GM12865 (cell line): ENCODE results near the gene ADGRD1.

ENCODE experiments used
- DNase-seq: peaks from one replicate; pipeline ENCODE4 v3.0.0; 2010; ENCODE audit warnings: low read depth
- H3K4me3 ChIP-seq: 2 replicates; pipeline ENCODE4 v1.5.1; 2011; ENCODE audit warnings: mild to moderate bottlenecking, low read depth, low read length, control low read depth
- TF ChIP-seq, protein P1 (sequence below): IDR thresholded peaks from 2 replicates; pipeline ENCODE4 v1.5.1; 2011; ENCODE audit warnings: low read length, control low read depth, low read depth, inconsistent platforms; ENCODE audit not compliant: insufficient read depth; ENCODE audit errors: missing control alignments

The ADGRD1 gene

DNA sequence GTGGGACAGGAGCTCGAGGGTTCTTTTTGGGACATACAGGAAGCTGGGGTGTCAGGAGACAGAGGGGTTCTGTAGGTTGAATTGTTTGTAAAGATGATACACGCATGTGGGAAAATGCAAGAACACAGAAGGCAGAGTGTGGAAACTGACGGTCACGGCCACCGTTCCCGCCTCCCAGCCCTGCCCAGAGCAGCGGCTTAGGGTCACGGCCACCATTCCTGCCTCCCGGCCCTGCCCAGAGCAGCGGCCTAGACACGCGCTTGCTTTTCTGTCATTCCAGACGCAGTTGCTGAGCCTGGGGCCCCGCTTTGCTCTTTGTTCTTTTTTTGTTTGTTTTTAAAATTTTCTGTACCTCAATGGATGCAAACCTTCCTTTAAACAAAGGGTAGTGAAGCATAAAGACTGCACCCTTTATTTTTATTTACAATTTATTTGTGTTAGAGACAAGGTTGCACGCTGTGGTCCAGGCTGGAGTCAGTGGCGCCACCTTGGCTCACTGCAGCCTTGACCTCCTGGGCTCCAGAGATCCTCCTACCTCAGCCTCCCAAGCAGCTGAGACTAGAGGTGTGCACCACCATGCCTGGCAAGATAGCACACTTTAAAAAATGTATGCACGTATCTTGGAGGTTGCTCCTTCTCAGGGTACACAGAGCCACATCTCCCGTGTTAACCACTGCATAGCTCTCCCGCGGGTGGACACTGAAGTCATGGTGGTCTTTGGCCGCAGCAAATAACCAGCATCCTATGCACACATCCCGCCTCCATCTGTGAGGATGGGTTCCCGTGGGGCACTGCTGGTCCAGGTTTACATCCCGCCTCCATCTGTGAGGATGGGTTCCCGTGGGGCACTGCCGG, 142.3 kb downstream of the ADGRD1 start:
- no peak for DNase-seq
- no peak overlapping the region for H3K4me3 ChIP-seq
- TF ChIP-seq, protein P1, sequence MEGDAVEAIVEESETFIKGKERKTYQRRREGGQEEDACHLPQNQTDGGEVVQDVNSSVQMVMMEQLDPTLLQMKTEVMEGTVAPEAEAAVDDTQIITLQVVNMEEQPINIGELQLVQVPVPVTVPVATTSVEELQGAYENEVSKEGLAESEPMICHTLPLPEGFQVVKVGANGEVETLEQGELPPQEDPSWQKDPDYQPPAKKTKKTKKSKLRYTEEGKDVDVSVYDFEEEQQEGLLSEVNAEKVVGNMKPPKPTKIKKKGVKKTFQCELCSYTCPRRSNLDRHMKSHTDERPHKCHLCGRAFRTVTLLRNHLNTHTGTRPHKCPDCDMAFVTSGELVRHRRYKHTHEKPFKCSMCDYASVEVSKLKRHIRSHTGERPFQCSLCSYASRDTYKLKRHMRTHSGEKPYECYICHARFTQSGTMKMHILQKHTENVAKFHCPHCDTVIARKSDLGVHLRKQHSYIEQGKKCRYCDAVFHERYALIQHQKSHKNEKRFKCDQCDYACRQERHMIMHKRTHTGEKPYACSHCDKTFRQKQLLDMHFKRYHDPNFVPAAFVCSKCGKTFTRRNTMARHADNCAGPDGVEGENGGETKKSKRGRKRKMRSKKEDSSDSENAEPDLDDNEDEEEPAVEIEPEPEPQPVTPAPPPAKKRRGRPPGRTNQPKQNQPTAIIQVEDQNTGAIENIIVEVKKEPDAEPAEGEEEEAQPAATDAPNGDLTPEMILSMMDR, result no peak

DNA sequence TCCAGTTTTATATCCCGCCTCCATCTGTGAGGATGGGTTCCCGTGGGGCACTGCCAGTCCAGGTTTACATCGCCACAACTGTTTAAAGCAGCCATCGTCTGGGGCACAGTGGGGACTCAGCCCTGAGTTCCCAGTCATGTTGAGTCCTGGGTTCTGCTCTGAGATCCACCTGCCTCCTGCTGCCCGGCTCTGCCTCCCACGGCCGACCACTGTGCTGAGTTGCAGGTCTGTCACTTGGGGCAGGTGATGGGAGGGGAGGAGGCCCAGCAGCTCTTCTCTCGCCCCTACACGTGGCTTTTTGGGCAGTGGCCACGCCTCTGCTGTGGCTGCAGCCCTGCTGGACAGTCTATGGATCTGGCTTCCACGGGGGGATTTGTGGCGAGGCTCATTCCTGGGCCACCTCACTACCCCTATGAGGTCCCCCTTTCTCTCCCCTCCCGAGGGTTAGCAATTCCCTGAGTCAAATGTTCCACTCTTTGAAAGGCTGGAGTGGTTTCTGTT, 143.0 kb downstream of the ADGRD1 start:
- H3K4me3 ChIP-seq, result no peak overlapping the region
- TF ChIP-seq, protein P1, result no peak
- DNase-seq, result no peak

DNA sequence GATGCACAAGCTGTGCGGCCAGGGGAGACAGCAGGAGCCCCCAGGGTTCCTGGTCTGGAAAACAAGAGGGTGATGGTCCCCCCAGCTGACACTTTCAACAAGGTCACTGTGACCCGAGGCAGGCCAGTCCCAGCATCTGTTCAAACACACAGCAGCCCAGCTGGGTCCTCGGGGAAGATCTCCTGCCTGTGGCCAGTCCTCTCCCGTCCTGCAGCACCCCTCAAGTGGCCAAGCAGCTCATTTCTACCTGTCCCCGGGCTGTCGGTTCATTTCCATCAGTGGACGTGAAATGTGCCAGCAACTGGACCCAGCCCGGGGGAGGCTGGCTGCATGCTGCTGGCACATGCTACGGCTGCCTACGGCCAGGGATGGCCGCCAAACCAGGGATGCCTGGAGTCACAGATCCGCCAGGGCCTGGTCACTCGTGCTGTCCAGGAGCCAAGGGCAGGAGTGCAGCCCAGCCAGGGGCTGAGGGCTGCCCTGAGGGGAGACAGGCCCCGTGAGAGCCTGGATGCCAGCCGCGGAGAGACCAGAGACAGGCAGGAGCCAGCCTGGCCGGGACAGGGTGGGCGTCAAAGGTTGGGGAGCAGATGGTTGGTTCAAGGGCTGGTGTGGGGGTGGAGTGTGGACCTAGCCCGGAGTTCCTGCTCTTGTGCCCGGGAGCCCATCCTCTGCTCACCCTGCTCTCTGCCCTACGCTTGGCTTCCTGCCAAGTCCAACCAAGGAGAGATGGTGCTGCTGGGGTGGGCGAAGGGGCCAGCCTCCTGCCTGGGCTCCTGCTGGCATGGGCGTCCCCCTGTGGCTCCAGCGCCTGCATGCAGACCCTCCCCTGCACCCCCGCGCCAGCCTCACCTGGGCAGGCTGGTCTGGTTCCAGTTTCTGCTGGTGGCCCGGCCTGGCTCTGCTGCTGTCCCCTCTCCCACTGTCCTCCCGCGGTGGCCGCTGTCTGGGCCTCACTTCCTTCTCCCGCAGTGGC, 143.8 kb downstream of the ADGRD1 start:
- DNase-seq, result no peak
- TF ChIP-seq, protein P1, result no peak
- H3K4me3 ChIP-seq, result no peak overlapping the region

DNA sequence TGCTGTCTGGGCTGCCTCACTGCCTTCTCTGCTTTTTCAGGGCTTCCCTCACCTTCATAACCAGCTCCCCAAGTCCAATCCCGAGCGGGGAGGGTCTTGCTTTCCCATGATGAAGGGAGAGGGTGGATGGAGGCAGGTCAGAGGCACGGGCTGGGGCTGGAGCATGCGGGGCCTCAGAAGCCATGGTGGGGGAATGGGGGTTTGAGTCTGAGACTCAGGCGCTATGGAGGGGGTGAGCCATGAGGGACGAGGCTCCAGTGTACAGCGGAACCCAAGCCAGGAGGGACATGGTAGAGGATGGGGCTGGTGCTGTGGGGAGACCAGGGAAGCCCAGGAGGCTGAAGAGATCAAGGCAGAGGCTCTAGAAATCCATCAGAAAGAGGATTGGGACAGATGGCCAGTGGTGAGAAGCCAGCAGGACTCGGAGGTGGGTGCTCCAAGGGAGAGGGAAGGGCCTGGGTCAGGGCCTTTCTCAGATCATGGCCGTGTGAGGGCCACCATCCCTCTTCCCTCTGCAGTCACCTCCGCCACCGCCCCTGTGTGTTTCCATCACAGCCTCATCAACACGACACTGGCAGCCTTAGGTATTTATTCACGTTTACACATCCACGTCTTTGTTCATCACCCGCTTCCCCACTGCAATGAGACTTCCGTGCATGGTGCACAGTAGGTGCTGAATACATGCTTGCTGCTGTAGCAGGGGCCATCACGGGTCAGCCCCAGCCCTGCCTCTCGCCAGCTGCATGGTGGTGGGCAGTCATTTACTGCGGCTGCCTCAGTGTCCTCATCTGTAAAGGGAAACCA, 144.7 kb downstream of the ADGRD1 start:
- no peak for DNase-seq
- H3K4me3 ChIP-seq, result no peak overlapping the region
- TF ChIP-seq, protein P1, result no peak

DNA sequence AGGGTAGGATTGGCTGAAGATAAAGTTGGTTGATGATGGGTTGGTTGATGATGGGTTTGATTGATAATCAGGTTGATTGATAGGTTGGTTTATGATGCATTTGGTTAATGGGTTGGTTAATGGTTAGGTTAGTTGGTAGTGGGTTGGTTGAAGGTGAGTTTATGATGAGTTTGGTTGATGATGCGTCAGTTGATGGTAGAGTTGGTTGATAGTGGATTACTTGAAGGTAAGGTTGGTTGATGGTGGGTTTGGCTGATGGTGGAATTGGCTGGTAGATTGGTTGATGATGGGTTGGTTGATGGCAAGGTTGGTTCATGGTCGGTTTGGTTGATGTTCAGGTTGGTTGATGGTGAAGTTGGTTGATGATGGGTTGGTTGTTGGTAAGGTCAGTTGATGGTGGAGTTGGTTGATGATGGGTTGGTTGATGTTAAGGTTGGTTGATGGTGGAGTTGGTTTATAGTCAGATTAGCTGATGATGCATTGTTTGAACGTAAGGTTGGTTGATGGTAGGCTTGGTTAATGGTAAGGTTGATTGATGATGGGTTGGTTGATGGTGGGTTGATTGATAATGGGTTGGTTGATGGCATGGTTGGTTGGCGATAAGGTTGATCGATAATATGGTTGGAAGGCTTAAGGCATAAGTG, 146.4 kb downstream of the ADGRD1 start:
- TF ChIP-seq, protein P1, result no peak
- no peak for DNase-seq
- no peak overlapping the region for H3K4me3 ChIP-seq

DNA sequence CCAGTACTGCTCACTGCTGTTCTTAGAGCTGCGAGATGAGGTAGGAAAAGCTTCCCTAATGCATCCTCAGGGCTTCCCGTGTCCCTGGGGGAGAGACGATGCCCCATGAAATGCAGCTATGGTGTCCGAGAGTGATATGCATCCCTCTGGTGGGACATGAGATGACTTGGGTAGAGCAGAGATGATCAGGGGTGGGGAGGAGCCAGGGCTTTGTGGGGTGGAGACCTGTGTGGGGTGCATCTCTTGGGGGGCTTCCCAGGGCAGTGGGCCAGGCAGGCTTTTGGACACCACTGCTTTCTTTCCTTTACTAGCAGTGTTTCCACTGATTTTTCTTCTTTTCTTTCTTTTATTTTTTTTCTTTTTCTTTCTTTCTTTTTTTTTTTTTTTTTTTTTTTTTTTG, 147.3 kb downstream of the ADGRD1 start:
- TF ChIP-seq, protein P1, result no peak
- H3K4me3 ChIP-seq, result no peak overlapping the region
- no peak for DNase-seq
